NCI-H2029 (cell line): ENCODE results near the gene ATXN7.
A peak's percentile ranks its signal among the peaks of the same experiment; 100 is the strongest.

Source experiments
- DNase-seq: peaks from one replicate; lab custom pipeline; 2025; lab: John Stamatoyannopoulos, UW

The ATXN7 gene

DNA sequence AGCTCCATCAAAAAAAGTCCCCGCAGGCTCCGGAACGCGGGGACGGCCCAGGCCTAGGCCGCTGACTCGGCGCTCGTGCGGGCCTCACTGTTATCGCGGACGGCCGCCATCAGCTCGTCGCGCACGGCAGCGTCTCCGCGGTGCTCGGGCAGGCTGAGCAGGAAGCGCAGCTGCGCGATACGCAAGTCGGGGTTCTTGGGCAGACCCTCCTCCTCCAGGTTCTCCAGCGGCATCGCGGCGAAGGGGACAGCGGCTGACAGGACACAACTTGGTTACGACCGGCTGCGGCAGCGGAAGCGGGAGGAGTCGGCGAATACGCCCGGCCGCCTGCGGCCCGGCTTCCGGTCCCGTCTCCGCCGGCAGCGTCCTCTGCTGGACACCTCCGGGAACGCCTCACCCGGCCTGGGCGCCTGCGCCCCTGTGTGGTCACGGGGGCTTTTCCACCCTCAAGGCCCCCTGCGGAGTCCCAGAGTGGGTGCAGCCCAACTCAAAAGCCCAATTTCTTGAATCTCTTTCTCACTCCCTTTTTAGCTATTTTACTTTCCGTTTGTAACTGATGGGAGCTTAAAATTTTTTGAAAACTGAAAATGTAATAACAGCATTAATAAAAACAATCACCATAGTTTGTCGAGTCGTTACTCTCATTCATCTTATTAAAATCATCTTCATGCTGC, 159.7 kb downstream of the ATXN7 start, which contains the start of gene PSMD6:
Gene PSMD6 (minus strand): TSS at position 308 of the 674 bp plus-strand sequence. CDS start 75 bp downstream, at position 233.
- DNase-seq = peak; percentile 46

DNA sequence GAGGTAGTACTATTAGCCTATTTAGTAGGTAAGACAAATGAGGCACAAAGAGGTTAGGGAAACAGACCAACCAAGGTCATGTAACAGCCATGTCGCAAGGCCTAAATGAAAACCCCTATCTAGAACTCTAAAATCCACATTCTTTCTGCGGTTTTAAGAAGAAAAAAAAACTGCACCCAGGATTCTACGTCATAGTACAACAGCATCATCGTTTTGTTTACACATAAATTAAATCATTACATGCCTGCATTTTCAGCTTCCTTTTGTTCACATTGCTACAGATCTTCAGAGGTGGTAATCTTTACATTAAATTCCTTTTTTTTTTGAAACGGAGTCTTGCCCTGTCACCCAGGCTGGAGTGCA, 160.2 kb downstream of the ATXN7 start:
- no peak for DNase-seq

DNA sequence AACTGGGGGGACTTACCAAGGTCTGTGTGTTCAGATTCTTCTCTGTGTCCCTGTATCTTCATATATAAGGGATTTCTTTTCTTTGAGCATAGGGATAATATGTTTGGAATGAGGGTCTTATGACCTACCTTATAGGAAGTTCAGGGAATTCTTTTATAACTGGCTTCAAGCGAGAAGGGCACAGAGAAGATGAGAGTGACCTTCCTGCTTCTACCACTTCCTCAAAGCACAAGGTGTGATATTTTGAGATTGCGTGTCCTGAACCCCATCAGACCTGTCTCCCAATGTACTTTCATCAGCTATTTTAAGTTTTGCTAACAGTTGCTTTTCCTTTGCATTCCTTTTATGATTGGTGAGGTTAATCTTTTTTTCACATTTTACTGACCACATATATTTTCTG, 162.7 kb downstream of the ATXN7 start:
- DNase-seq = no peak

DNA sequence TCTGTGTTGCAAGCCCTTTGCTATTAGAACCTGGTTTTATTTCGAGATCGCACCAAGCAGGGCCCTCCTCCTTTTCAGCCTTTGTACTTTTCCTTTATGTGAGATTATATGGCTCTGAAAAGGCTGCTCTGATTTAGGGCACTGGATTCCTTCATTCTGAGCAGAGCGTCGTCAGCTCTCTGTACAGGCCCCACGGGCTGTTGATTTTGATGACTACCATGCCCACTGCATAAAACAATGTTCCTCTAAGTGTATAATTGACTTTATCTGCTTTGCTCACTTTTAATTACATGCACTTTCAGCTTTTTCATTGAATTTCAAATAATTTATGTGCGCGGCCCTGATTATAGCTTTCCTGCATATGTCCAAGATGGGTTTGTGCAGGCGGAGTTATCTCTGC, 164.0 kb downstream of the ATXN7 start:
- no peak for DNase-seq

DNA sequence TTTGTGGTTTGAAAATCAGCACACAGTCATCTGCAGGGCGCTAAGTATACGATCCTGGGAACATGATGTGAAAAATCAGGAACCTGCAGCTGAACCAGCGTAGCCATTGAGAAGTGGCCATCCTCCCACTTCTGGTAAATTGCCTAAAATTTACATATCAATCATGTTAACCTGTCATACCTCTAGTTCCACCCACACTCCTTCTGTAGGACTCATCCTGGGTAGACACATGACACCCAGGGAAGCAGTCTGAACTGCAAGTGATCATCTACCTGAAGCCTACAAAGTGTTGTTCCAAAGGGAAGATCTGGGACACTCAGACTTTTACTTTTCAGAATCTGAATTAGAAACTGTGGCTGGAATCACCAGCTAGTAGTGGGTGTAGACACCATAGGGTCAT, 165.1 kb downstream of the ATXN7 start:
- no peak for DNase-seq

DNA sequence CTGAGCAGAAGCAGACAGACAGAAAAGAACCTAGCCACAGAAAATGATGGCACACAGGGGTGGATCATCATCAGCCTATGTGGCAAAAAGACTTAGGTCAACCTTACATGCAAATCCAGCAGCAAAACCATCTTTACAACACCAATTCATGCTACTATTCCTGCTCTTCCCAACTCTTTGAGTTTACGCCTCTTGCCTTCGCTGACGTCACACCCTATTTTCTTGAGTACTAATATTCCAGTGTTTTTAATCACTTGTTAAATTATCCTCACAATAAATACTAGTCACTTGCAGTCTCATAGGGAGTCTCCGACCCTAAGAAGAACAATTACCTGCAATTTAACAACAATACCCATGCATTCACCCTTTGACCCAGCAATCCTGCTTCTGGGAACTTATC, 165.6 kb downstream of the ATXN7 start:
- no peak for DNase-seq

DNA sequence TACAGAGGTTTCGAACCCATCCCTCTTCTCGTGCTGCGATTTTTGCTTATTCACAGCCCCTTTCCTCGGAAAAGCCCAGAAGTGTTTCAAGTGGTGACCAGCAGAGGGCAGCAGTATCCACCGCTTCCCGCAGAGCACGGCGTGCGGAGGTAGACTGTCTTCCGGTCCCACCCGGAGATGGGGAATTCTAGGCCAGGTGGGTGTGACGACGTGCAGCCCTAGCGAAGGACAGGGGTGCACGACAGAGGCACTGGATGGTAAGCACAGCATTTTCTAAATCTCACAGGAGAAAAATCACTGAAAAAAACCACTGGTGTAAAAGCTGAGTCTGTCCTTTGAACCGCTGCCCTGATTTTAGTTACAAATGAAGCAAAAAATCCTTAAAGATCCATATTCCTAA, 167.1 kb downstream of the ATXN7 start:
- peak; percentile 32 for DNase-seq

DNA sequence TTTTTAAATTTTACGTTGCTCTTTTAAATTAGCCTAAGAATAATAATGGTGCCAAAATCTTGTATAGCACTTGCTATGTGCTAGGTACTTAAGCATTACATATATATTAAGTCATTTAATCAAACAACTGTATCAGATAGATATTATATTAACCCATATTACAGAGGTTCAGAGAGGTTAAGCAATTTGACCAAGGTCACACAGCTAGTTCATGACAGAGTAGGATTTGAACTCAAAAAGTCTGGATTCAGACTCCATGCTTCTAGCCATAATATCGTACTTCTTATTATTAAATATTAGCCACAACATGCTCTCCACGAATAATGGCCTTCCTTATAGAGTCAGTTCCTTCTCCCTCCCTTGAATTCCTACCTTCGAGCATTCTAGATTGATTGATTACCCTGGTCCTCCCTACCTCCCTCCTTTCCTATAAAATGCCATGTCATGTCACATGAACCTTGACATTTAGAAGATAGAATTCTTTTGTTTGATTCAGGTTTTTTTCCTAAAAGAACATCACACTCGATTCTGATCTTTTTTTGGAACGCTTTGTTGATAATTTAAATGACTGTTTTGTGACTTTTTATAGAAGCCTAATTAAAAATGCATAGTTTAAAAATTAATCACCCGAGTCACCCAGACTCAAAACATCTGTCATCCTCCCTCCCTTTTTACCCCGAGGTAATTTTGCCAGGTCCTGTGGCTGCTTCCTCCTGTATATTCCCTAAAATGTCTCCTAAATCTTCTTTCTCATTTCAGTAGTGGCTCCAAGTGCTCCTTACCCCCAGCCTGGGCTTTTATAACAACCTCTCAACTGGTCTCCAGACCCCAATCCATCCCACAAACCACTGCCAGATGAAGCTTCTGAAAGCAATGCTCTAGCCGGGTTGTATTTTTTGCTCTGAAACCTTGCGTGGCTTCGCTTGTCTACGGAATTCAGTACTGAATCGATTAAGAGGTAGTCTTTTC, 168.2 kb downstream of the ATXN7 start:
- DNase-seq = no peak

DNA sequence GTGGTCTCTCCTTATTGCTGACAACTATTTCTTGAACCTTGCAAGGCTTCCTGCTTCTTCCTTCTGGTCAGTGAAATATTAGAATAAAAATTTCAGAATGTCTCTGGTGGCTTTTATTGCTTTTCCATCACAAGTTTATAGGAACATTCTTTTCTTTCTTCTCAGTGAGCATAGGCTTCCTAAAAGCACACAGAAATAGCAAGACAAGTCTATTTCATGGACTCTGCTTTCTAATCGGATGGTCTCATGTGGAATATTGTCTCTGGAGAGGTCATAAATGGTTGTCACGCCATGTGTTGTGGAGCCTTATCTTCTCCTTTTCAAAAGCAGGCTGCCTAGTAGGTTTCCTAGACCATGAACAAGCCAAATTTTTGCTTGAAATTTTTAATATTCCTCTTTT, 169.4 kb downstream of the ATXN7 start:
- no peak for DNase-seq

DNA sequence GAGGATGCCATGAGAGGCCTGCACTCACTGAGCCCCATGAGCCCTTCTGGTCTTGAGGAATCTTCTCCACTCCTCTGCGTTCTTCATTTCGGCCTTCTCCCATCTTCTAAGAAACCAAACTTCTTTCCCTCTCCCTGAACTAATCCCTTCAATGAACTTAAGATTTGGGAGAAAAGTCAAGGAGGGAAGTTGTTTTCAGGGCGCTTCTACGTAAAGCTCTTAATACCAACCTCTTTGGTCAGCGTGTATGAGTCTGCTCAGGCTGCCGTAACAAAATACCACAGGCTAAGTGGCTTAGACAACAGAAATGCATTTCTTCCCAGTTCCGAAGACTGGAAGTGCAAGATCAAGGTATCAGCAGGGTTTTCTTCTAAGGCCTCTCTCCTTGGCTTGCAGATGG, 173.4 kb downstream of the ATXN7 start:
- DNase-seq = no peak

DNA sequence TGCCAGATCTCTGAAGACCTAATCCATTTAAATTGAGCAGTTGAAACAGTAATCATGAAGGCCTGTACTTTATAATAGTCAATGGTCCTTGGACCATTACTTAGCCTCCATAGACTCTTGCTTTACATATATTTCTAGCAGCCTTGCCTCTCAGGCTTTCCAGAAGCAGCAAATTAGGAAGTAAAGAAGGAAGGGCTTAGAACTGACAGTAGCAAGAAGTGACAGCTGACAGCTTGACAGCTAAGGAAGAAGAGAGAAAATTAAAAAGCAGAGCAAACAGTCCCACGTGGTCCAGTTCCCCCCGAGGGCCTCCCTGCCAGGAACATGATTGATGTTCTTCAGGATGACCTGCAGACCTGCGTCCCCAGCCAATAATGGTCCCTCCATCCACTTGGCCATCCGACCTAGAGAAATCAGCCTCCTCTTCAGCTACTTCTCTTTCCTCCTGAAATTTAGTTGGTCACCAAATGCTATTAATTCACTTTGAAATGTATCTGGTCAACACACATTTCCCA, 174.6 kb downstream of the ATXN7 start:
- DNase-seq = no peak

DNA sequence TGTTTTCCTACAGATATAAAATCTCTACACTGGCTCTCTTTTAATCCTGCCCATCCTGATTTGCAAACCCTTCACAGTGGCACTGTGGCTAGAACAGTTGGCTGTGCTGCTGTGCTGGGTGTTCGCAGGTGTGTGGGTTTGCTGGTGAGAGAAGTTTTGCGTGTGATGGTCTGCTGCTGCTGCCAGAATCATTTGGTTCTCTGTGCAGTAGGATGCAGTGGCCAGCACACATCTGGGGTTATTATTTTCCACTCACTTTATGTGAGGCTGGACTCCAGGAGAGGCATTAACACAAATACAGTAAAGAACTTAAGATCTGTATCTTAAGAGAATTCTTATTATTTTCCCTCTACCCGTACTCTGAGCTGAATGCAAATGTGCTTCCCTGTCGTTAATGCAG, 175.7 kb downstream of the ATXN7 start:
- DNase-seq = no peak

DNA sequence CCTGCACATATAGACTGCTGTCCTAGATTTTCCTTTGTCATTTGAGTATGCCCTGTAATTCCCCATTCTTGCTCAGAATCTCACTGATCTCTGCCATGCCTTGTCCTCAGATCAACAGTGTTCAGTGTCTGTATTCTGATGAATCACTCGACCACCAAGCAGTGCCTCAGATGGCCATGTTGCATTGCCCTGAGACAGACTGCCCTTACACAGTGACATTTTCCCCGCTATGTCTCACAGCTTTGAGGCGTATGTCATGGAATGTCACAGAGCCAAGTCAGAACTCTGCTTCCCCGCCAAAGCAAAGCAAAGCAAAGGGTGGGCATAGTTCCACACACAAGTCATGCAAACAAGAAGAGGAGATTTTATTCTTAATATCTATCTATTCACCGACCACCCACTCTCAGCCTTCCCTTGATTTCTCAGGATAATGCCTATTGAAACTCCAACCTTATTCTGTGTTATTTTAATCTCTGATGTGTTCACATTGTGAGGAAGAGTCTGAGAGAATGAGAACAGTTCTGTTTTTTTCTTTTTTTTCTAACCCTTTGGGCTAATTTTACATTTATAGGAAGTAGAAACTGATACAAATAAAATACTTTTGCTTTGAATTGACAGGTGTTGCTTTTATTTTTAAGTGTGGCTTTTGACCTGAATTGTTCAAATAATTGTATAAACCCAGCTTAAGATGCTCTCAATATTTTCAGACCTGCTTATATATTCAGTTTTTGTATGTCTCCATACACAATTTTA, 176.5 kb downstream of the ATXN7 start:
- no peak for DNase-seq

DNA sequence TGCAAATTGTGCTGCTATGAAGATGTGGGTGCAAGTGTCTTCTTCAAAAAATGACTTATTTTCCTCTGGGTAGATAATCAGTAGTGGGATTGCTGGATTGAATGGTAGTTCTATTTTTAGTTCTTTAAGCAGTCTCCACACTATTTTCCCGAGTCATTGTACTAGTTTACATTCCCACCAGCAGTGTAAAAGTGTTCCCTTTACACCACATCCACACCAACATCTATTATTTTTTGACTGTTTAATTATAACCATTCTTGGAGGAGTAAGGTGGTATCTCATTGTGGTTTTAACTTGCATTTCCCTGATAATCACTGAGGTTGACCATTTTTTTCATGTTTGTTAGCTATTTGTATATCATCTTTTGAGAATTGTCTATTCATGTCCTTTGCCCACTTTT, 179.3 kb downstream of the ATXN7 start:
- no peak for DNase-seq

DNA sequence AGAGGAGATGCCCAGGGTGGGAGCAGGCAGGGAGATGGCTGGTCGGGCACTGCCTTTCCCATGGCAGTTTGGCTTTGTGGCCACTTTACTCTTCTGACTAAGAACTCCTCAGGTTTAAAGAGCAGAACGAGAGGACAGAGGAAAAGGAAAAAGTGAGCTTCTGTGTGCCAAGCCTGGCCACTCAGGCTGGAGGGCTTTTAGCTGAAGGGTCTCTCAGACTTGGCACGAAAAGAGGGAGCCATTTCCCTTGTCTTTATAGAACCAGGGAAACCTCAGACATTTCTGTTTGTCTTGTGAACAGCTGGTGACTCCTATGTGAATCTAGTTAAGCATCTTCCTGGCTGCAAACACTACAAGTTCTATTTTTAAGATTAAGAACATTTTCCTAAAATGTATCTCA, 182.9 kb downstream of the ATXN7 start:
- peak; percentile 33 for DNase-seq

DNA sequence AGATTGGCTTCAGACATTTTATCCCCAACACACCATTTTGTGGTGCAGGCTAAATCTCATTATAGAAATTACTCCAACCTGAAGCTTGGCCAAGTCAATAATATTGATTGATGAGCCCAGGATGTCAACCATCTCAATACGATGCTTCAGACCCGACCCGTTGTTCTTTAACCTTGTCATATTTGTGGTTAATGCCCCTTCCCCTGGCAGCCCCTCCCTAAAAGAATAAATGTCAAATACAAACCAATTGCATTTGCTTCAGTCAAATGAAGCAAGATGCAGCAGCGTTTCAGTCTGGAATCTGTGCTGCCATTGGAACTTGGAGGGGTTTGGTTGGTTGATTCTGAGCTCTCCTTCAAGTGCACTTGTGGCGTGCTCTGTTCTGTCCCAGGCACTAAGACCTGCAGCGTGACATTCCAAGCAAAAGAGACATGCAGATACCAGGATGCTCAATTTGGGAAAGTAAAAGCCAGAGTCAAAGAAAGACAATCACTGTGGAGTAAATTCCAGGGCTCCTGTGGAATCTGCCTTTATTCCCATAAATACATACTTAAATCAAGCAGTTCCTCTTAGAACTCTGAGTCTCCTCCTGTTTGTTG, 183.4 kb downstream of the ATXN7 start:
- DNase-seq = no peak

DNA sequence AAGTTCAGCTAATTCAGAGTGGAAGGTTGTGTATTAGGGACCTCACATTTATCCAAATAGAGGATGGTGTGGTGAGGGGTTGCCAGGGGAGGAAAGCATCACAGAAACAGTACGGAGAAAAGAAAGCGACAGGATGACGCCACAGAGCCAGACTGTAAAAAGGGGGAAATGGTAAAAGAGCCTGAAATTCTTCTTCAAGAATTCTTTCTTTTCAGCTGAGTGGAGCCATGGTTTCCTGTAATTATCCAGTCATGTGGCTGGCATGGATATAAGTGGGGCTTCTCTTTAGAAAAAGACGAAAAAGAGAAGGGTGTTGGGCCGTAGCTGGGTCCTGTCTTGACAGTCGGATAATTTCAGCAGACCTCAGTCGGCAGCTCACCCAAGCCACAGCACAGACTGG, 184.1 kb downstream of the ATXN7 start:
- no peak for DNase-seq

DNA sequence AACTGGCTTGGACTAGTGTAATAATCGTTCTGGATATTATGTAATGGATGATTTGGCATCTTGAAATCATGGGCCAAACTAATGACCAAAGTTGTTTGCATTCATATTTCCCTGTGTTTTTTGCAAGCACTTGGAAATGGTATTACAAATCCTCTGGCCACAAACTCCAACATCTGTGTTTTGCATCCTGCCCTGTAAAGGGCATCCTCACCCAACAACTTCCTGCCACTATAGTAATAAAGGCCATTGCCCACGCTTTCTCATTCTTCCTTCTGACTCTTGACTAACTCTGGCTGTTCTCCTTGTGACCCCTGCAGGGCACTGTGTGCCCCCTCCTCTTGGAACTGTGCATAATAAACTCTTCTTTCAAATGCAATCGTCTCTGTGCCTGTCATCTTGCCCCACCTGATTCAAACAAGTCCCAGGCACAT, 185.0 kb downstream of the ATXN7 start:
- DNase-seq = no peak

DNA sequence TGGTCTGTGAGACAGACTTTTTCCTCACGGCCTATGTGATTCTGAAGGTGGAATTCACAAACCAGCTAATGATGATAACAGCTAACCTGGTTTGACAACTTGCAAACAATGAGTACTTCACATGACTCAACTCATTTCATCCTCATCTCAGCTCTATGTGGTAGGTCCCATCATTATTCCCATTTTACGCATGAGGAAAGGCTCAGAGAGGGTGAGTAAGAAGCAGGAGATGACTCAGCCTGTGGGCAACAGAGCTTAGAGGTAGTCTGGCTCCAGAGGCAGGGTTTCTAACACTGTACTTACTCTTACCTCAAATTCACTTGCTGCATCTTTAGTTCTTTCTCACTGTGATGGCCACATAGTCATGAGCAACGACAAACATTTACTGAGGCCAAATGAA, 185.5 kb downstream of the ATXN7 start:
- DNase-seq = no peak

DNA sequence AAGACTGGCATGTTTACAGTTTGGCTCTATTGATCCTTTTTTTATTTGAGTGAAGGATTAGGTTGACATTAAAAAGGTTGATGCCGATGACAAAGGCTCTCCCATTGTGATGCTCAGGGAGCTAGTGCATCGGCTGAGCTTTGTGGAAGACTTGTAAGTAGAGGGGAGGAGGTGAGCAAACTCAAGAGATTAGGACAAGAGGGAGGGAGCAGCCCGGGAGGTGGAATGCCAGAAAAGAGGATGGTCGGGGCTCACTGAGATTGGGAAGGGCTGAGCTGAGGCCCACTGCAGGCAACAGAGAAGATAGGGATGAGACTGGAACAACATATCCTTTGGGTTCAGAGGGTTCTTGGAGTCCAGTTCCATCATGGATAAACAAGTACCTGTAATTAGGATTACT, 186.2 kb downstream of the ATXN7 start:
- no peak for DNase-seq
